HG02973 (cell line): ENCODE results near the gene CA5A.
A peak's percentile ranks its signal among the peaks of the same experiment; 100 is the strongest.
"Not testable (repeated sequence)": the region's sequence is repeated elsewhere in the genome, so short reads cannot be mapped to it uniquely, and the experiment has no call there.

ENCODE experiments used
- ATAC-seq: cut with Tn5 transposase; IDR thresholded peaks from one replicate; pipeline ENCODE4 v1.9.1; 2021; ENCODE audit warnings: moderate library complexity; ENCODE audit not compliant: unreplicated experiment

Gene CA5A

DNA sequence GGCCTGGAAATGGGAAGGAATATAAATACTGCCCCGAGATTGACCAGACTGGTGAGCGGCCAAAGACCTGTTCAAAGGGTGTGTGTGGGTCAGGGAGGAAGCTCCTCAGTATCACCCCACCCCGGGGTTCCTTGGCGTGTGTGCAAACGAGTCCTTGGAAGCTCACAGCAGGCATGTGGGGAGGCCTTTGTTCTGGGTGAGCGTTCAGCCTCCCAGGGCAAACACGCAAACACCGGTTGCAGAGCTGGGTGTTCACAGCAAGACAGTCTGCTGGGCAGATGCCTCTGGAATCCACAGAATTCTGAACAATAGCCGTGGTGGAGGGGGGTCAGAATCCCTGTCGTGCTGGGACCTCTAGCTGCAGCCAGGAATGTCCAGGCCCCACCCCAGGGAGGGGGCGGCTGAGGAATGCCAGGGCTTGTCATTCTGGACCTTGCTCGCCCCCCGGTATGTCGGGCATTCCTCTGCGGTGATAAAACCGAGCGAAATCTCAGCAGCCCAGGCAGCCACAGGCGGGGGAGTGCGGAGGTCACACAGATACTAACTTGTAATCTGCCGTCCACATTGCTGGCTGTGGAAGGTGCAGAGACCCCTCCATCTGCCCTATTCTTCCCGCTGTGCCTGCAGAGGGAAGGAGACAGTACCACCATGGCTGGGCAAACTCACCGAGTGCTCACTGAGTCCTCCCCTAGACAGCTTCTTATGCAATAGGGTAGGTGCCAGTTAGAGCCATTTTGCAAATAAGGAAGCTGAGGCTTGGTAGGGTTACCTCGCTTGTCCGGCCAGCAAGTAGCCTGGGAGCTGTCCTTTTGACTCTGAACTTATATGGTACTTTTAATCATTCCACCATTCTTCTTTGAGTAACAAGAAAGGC lies 65.7 kb downstream of the CA5A start:
- ATAC-seq: not testable (repeated sequence)

DNA sequence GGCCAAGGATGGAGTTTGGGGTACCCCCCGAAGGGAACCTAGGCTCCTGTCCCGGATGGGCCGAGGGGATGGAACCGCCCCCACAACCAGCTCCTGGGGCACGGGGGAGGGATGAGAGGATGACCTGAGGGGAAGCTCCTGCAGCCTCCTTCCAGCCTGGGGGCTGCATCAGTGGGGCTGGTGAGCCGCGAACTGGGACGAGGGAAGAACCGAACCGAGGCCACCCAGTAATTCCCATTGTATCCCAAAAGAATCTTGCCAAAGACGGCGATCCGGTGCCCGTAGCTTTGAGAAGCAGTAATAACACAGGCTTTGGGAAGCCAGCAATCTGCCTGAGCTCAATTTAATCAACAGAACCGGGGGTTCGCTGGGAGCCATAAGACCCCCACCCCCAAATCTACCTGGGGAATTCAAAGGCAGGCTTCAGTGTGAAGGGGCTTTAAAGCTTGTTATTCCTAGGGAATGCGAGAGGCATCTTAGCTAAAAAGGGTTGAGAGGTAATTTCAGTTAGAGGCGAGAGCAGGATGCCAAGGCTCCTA lies 66.4 kb downstream of the CA5A start:
- ATAC-seq: not testable (repeated sequence)

- peak; percentile 52 for ATAC-seq
These were observed 67.1 kb downstream of the CA5A start, which contains the start of gene SLC7A5 for GRCh38 chr16:87869061-87869878. Gene SLC7A5 (minus strand): TSS chr16:87869507. CDS start chr16:87869422, 85 bp downstream.

DNA sequence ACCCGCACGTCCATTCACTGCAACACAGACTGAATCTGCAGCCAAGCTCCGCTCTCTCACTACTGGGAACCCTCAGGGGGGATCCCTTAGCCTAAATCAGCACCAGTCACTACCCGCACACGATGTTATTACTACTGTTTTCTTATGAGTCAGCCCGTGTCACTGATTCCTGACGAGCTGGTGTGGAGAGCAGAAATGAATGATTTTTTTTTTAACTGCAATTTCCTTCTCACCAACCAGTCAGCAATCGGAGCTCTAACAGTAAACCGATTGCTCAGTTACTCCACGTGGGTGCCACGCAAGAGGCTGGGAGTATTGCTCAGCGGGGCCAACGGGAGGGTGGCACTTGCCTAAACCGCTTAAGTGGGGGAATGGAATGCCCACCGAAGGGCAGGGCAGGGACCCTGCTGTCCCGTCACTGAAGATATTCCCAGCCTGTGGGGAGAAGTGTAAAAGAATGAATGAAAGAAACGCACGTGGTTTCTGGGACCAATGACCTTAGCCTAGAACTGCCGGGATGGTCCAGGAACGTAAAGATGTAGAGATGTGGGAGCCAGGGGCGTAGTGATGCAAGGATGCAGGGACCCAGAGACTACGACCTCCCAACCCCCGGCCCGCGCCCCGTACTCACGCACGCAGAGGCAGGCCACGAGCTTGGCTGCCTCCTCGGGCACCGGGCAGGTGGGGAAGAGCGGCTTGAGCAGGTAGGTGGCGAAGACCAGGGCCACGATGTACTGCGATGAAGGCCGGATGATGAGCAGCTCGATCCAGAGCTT lies 67.9 kb downstream of the CA5A start:
- ATAC-seq: peak; percentile 38

GRCh38 chr16:87865902-87866555 lies 70.3 kb downstream of the CA5A start:
- not testable (repeated sequence) for ATAC-seq

- no peak for ATAC-seq
These were observed 71.9 kb downstream of the CA5A start for GRCh38 chr16:87864331-87864989.

DNA sequence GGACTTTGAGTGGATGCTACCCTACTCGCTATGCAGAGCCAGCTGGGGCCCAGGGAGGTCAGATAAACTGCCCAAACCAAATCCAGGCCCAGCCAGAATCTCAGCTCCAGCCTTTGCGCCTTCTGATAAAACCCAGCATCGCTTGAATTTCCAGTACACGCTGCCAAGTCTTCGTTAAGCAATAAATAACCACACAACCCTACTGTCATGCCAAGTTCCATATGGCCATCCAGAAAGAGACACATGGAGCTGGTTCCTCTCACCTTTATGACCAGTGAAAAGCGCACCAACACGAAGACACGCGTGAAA lies 73.0 kb downstream of the CA5A start:
- not testable (repeated sequence) for ATAC-seq

GRCh38 chr16:87862597-87863326 lies 73.6 kb downstream of the CA5A start:
- not testable (repeated sequence) for ATAC-seq

GRCh38 chr16:87861300-87862099 lies 74.8 kb downstream of the CA5A start:
- ATAC-seq: not testable (repeated sequence)

- ATAC-seq: no peak
These were observed 75.6 kb downstream of the CA5A start for GRCh38 chr16:87860553-87861299.

- not testable (repeated sequence) for ATAC-seq
These were observed 78.0 kb downstream of the CA5A start for GRCh38 chr16:87858151-87858993.

DNA sequence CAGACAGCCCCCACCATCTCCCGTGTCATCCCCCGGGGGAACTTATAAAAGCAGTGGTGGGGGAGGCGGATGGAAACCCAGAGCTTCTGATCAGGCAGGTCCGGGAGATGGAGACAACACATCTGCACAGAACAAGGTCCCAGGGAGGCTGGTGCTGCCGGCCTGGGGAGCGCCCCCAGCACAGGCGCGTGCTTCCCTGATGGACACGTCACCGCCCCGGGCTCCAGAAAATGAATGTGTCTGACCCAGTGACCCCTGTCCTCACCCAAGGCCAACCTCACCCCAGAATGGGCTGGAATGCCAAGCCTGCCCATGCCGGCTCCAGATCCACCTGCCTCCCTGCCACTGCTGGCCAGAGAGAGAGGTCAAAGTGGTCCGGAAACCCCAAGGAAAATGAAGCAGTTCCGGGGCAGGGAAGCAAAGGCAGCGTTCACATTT lies 79.5 kb downstream of the CA5A start:
- no peak for ATAC-seq

DNA sequence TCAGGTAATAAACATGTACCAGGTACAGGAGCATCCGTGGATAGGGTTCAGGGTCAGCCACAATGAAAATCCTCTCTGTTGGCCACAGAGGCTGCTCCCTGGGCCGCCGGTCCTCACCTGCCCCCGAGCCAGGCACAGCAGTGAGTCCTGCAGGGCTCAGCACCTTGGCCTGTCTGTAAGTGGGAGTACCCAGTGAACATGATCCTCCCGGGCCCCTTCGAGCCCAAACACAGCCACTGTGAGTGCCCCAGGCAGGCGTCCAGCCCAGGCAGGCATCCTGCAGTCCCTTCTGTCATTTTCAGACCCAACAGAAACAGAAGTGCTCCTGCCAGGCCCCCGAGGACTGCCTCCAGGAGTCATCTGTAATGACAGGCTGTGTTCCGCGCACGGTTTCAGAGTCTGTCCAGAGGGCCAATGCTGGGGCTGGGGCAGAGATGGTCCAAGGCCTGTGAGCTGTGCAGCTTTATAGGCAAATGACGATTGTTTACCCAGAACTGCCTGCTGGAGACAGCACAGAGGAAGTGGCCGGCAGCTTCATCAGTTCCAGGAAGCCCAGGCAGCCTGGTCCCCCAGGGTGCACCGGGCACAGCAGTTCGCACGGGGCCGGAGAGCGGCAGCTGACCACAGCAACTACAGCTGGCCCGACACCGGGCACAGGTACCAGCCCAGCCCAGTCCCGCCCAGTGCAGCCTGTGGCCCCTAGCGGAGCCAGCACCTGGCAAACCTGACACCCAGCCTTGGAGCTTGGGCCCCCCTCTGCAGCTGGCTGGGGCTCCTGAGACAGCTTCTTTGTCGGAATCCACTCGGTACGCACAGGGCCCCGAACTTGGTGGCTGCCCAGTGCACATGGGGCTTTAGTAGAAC lies 80.2 kb downstream of the CA5A start:
- no peak for ATAC-seq

DNA sequence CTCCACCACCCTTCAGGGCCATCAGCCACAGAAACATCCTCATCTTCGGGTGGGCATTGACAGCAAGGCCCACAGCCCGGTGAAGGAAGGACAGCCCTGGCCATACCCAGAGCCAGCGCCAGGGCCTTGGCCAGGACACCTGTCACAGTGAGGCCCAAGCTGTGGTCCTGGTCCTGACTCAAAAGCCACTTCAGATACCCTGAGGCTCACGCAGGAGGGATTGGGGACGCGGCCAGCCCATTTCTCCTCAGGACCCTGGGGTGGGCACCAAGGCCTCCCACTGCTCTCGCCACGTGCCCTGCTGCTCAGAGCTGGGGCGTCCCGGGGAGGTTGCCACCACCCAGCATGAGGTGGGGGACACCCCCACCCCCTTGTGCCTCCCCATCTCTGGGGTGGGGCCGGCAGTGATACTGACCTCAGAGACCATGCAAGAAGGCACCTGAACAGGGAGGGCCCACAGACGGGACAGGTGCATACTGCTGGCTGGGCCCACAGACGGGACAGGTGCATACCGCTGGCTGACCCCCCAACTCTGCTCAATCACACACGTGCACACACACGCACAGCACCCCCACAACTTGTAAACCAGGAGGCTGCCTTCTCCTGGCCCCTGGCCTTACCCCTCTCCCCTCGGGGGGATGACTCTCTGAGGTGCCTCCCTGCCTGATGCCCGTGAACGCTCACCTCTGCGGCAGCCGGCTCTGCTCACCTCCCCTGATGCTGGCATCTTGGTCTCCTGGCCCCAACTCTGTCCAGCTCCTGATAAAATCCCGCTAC lies 81.2 kb downstream of the CA5A start:
- ATAC-seq: no peak
